ENCODE results near the gene ALDH1A2.

DNA sequence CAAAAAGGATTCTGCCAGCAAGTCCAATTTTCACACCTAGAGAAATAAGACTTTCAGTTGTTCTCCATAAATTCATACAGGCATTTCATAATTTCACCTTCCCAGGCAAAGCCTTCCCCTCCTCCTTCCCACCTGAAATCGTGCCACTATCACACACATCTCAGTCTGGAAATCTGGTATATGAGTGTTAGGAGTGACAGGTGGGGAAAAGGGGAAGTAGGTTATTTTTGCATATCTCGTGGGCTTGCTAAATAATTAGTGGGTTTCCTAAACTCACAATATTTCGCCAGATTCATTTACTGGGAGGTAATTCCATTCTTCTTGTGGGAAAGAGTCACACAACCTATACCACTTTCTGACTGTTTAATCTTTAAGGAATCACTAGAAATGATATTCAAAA is 7.4 kb downstream of the ALDH1A2 start:
- no peak for TF ChIP-seq ZNF274 (IDR thresholded peaks at IDR 0.05; ENCODE audit: low read depth, low read length)
- TF ChIP-seq YY1 (IDR thresholded peaks at IDR 0.05; ENCODE audit: insufficient read depth, insufficient read length) = no peak
- TF ChIP-seq SUZ12 (IDR thresholded peaks at IDR 0.05; ENCODE audit: extremely low read depth, insufficient read depth, insufficient read length) = no peak
